Embryonic facial prominence (tissue), 1 donor: ENCODE measurements around the gene CLPX.
"Not testable (repeated sequence)": the region's sequence is repeated elsewhere in the genome, so short reads cannot be mapped to it uniquely, and the experiment has no call there.

Experiments
- DNase-seq: peaks from one replicate; pipeline ENCODE4 v3.0.0-alpha.2; 2016; ENCODE audit errors: extremely low spot score

CLPX gene

DNA sequence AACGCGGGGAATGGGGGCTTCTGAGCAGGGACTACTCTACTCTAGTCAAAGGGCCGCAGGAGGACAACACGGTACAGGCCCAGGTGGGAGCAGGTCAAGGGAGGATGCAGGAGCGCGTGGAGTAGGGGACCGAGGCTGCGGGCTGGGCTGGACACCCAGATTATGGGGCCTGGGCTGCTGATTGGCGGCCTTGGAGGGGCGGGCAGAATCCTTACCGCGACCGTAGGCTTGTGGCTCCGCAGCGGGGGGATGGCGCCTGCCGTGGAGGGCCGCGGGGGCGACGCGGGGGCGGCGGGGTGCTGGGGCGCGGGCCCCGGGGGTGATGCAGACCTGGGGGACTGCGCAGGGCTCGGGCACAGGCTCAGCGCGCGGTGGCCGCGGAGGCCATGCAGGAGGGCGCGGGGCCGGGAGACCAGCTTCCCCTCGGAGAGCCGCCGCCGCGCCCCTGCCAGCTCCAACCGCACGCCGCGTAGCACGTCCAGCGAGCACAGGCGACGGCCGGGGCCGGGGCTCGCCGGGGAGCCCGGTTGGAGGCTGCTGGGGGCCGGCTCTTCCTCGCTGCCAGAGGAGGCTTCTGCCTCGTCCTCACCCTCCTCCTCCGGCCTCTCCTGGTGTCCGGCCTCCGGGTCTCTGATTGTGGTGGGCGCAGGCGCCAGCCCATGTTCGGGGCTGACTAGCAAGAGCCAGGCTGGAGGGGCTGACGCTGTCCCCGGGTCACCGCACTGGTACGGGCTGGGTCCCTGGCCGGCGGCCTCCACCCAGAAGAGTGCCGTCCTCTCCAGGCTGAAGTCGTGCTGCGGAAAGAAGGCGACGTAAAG, 83.0 kb downstream of the CLPX start:
- no peak for DNase-seq

GRCh38 chr15:65101411-65101890, 83.7 kb downstream of the CLPX start:
- peak; percentile 52 for DNase-seq

GRCh38 chr15:65100442-65100841, 84.7 kb downstream of the CLPX start:
- no peak for DNase-seq

- not testable (repeated sequence) for DNase-seq
Measured at GRCh38 chr15:65099801-65100200, 85.3 kb downstream of the CLPX start.

- DNase-seq = no peak
Measured at GRCh38 chr15:65099336-65099735, 85.8 kb downstream of the CLPX start.
